ENCODE results near the gene UBXN2A. TPM values are rescaled to one million over a fixed set of nuclear protein-coding genes. Genes with fewer than 3 reads are reported as not detected.
"Not testable (repeated sequence)": the region's sequence is repeated elsewhere in the genome, so short reads cannot be mapped to it uniquely, and the experiment has no call there.

The UBXN2A gene
- total RNA-seq, 1 experiment from 2014 or later: 15.1 TPM

- CTCF ChIA-PET: no interaction called here
- Mint-ChIP-seq H3K27ac (ENCODE audit: unreplicated experiment) (no peak overlapping the region), H3K4me1 (ENCODE audit: low read depth, unreplicated experiment) (peaks cover 40% of the 10 kb centered on the region), H3K9me3 (ENCODE audit: low read depth, unreplicated experiment) (no peaks in the 10 kb centered on the region), H3K27me3 (ENCODE audit: unreplicated experiment) (peaks cover 5% of the 10 kb centered on the region), H3K36me3 (ENCODE audit: insufficient read depth, unreplicated experiment) (peaks cover 25% of the 10 kb centered on the region), H3K4me3 (ENCODE audit: low read depth, unreplicated experiment) (no peak overlapping the region)
- DNase-seq: no peak
- BruUV-seq (replicated peaks): no TSS peak
- TF ChIP-seq CTCF (IDR thresholded peaks at IDR 0.05; ENCODE audit: unreplicated experiment): no peak
- intact Hi-C loops (cut with micrococcal nuclease; ENCODE audit: unreplicated experiment): no loop called here
Observed at GRCh38 chr2:23943666-23944065, 3.4 kb downstream of the UBXN2A start.

GRCh38 chr2:23944527-23944926, 4.3 kb downstream of the UBXN2A start:
- CTCF ChIA-PET: interaction anchor here (2.3 kb wide), 1 partner anchor 17 kb away, joined by 8 read pairs; the partner anchor contains the start of gene ATAD2B
- H3K9me3 Mint-ChIP-seq (ENCODE audit: low read depth, unreplicated experiment): no peaks in the 10 kb centered on the region
- no TSS peak for BruUV-seq (replicated peaks)
- intact Hi-C loops (cut with micrococcal nuclease; ENCODE audit: unreplicated experiment): no loop called here
- H3K27me3 Mint-ChIP-seq (ENCODE audit: unreplicated experiment): no peaks in the 10 kb centered on the region
- TF ChIP-seq CTCF (IDR thresholded peaks at IDR 0.05; ENCODE audit: unreplicated experiment): no peak
- peaks cover 31% of the 10 kb centered on the region for H3K4me1 Mint-ChIP-seq (ENCODE audit: low read depth, unreplicated experiment)
- H3K27ac Mint-ChIP-seq (ENCODE audit: unreplicated experiment): peak overlapping the region; percentile 67
- DNase-seq: peak; percentile 66
- H3K4me3 Mint-ChIP-seq (ENCODE audit: low read depth, unreplicated experiment): no peak overlapping the region
- H3K36me3 Mint-ChIP-seq (ENCODE audit: insufficient read depth, unreplicated experiment): peaks cover 19% of the 10 kb centered on the region

GRCh38 chr2:23944976-23945375, 4.7 kb downstream of the UBXN2A start:
- Mint-ChIP-seq H3K36me3 (ENCODE audit: insufficient read depth, unreplicated experiment) (peaks cover 14% of the 10 kb centered on the region), H3K27ac (ENCODE audit: unreplicated experiment) (peak overlapping the region; percentile 67), H3K9me3 (ENCODE audit: low read depth, unreplicated experiment) (no peaks in the 10 kb centered on the region), H3K27me3 (ENCODE audit: unreplicated experiment) (no peaks in the 10 kb centered on the region), H3K4me3 (ENCODE audit: low read depth, unreplicated experiment) (no peak overlapping the region), H3K4me1 (ENCODE audit: low read depth, unreplicated experiment) (peaks cover 29% of the 10 kb centered on the region)
- no peak for TF ChIP-seq CTCF (IDR thresholded peaks at IDR 0.05; ENCODE audit: unreplicated experiment)
- DNase-seq: no peak
- intact Hi-C loops (cut with micrococcal nuclease; ENCODE audit: unreplicated experiment): no loop called here
- CTCF ChIA-PET: interaction anchor here (2.3 kb wide), 1 partner anchor 18 kb away, joined by 8 read pairs; the partner anchor contains the start of gene ATAD2B
- no TSS peak for BruUV-seq (replicated peaks)

- Mint-ChIP-seq H3K9me3 (ENCODE audit: low read depth, unreplicated experiment) (no peaks in the 10 kb centered on the region), H3K36me3 (ENCODE audit: insufficient read depth, unreplicated experiment) (no peaks in the 10 kb centered on the region), H3K4me3 (ENCODE audit: low read depth, unreplicated experiment) (no peak overlapping the region), H3K27ac (ENCODE audit: unreplicated experiment) (no peak overlapping the region), H3K27me3 (ENCODE audit: unreplicated experiment) (no peaks in the 10 kb centered on the region), H3K4me1 (ENCODE audit: low read depth, unreplicated experiment) (peaks cover 16% of the 10 kb centered on the region)
- CTCF ChIA-PET: no interaction called here
- intact Hi-C loops (cut with micrococcal nuclease; ENCODE audit: unreplicated experiment): no loop called here
- no peak for DNase-seq
- no TSS peak for BruUV-seq (replicated peaks)
- no peak for TF ChIP-seq CTCF (IDR thresholded peaks at IDR 0.05; ENCODE audit: unreplicated experiment)
Observed at GRCh38 chr2:23947350-23947749, 7.1 kb downstream of the UBXN2A start.

- H3K4me1 Mint-ChIP-seq (ENCODE audit: low read depth, unreplicated experiment); intact Hi-C loops (cut with micrococcal nuclease; ENCODE audit: unreplicated experiment); H3K36me3 Mint-ChIP-seq (ENCODE audit: insufficient read depth, unreplicated experiment); H3K9me3 Mint-ChIP-seq (ENCODE audit: low read depth, unreplicated experiment); CTCF ChIA-PET; DNase-seq; H3K27me3 Mint-ChIP-seq (ENCODE audit: unreplicated experiment); BruUV-seq (replicated peaks); H3K4me3 Mint-ChIP-seq (ENCODE audit: low read depth, unreplicated experiment); H3K27ac Mint-ChIP-seq (ENCODE audit: unreplicated experiment): not testable (repeated sequence)
Observed at GRCh38 chr2:23952558-23952957, 12.3 kb downstream of the UBXN2A start.

All from Calu3 (cell line).